OCI-LY3 (cell line): ENCODE measurements around the gene UBR1.

ENCODE experiments used
- H2AFZ ChIP-seq: fragments of 200-600, 300-600 bp; shearing (Covaris generic); 2 replicates; pipeline ENCODE4 v1.6.0; 2014; ENCODE audit warnings: antibody characterized with exemption, low read depth, low read length
- H3K27ac ChIP-seq: fragments of 200-600, 300-600 bp; sonication (generic); 2 replicates; pipeline ENCODE4 v1.5.1; 2014; ENCODE audit warnings: mild to moderate bottlenecking, low read length, moderate library complexity, mixed read lengths
- H3K27me3 ChIP-seq: fragments of 200-600, 300-600 bp; sonication (generic); 2 replicates; pipeline ENCODE4 v1.6.1; 2014; ENCODE audit warnings: low read depth, low read length, mixed read lengths
- H3K36me3 ChIP-seq: fragments of 200-600, 300-600 bp; sonication (generic); replicated peaks from 2 replicates; pipeline ENCODE3; 2014; ENCODE audit warnings: low read depth, low read length, mixed read lengths
- H3K4me1 ChIP-seq: fragments of 300-600, 200-600 bp; sonication (generic); 2 replicates; pipeline ENCODE4 v1.6.1; 2014; ENCODE audit warnings: low read length, mixed read lengths
- H3K4me2 ChIP-seq: fragments of 200-600, 300-600 bp; sonication (generic); 2 replicates; pipeline ENCODE4 v1.6.1; 2014; ENCODE audit warnings: low read length, mixed read lengths
- H3K4me3 ChIP-seq: fragments of 300-600, 200-600 bp; sonication (generic); 2 replicates; pipeline ENCODE4 v1.5.1; 2014; ENCODE audit warnings: antibody characterized with exemption, mild to moderate bottlenecking, low read length, moderate library complexity
- H3K79me2 ChIP-seq: fragments of 300-600, 200-600 bp; shearing (Covaris generic); 2 replicates; pipeline ENCODE4 v1.6.1; 2014; ENCODE audit warnings: mild to moderate bottlenecking, low read length, mixed read lengths
- H3K9ac ChIP-seq: fragments of 300-600, 200-600 bp; shearing (Covaris generic); 2 replicates; pipeline ENCODE4 v1.6.0; 2014; ENCODE audit warnings: mild to moderate bottlenecking, low read length, moderate library complexity
- H3K9me3 ChIP-seq: fragments of 200-600, 300-600 bp; shearing (Covaris generic); 2 replicates; pipeline ENCODE4 v1.6.1; 2014; ENCODE audit warnings: low read length, mixed read lengths; ENCODE audit not compliant: insufficient read depth
- H4K20me1 ChIP-seq: fragments of 200-600, 300-600 bp; sonication (generic); 2 replicates; pipeline ENCODE4 v1.6.1; 2016; ENCODE audit warnings: low read length, mixed read lengths; ENCODE audit not compliant: insufficient read depth
- EZH2phosphoT487 ChIP-seq: fragments of 200-600 bp; shearing (Covaris generic); IDR thresholded peaks from 2 replicates; pipeline ENCODE4 v1.6.1; 2018; ENCODE audit warnings: antibody characterized with exemption, mixed run types, low read depth
- TF ChIP-seq, protein P1 (sequence below): fragments of 200-600, 300-600 bp; sonication (generic); IDR thresholded peaks from 2 replicates; pipeline ENCODE4 v1.5.1; 2014; ENCODE audit warnings: antibody characterized with exemption, low read length, low read depth

The UBR1 gene

GRCh38 chr15:43093026-43093425, 12.8 kb downstream of the UBR1 start:
- H3K36me3 ChIP-seq = peaks cover 14% of the 10 kb centered on the region
- no peak overlapping the region for H3K9ac ChIP-seq
- no peak overlapping the region for H3K4me2 ChIP-seq
- H3K79me2 ChIP-seq = peaks cover 38% of the 10 kb centered on the region
- H3K4me1 ChIP-seq = peaks cover 25% of the 10 kb centered on the region
- H4K20me1 ChIP-seq = peaks cover 21% of the 10 kb centered on the region
- no peak overlapping the region for H2AFZ ChIP-seq
- no peak overlapping the region for H3K4me3 ChIP-seq
- H3K9me3 ChIP-seq = no peaks in the 10 kb centered on the region
- no peaks in the 10 kb centered on the region for H3K27me3 ChIP-seq
- no peak for TF ChIP-seq EZH2phosphoT487
- TF ChIP-seq, protein P1, sequence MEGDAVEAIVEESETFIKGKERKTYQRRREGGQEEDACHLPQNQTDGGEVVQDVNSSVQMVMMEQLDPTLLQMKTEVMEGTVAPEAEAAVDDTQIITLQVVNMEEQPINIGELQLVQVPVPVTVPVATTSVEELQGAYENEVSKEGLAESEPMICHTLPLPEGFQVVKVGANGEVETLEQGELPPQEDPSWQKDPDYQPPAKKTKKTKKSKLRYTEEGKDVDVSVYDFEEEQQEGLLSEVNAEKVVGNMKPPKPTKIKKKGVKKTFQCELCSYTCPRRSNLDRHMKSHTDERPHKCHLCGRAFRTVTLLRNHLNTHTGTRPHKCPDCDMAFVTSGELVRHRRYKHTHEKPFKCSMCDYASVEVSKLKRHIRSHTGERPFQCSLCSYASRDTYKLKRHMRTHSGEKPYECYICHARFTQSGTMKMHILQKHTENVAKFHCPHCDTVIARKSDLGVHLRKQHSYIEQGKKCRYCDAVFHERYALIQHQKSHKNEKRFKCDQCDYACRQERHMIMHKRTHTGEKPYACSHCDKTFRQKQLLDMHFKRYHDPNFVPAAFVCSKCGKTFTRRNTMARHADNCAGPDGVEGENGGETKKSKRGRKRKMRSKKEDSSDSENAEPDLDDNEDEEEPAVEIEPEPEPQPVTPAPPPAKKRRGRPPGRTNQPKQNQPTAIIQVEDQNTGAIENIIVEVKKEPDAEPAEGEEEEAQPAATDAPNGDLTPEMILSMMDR = no peak
- no peak overlapping the region for H3K27ac ChIP-seq

DNA sequence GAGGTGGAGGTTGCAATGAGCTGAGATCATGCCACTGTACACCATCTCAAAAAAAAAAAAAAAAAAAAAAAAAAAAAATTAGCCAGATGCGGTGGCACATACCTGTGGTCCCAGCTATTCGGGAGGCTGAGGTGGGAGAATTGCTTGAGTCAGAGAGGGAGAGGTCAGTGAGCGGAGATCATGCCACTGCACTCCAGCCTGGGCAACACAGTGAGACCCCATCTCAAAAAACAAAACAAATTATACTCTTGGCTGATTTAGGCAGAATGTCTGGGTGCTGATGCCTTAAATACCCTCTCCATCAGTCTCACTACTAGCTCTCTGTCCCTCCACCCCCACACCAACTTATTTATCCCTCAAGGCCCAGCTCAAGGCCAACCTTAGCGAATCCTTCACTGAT, 14.0 kb downstream of the UBR1 start:
- H3K36me3 ChIP-seq = peaks cover 8% of the 10 kb centered on the region
- H3K27me3 ChIP-seq = no peaks in the 10 kb centered on the region
- no peaks in the 10 kb centered on the region for H3K9me3 ChIP-seq
- no peak overlapping the region for H3K4me3 ChIP-seq
- H2AFZ ChIP-seq = no peak overlapping the region
- H3K4me2 ChIP-seq = no peak overlapping the region
- peaks cover 38% of the 10 kb centered on the region for H3K79me2 ChIP-seq
- peaks cover 21% of the 10 kb centered on the region for H4K20me1 ChIP-seq
- H3K4me1 ChIP-seq = peaks cover 24% of the 10 kb centered on the region
- TF ChIP-seq EZH2phosphoT487 = no peak
- TF ChIP-seq, protein P1 = no peak
- no peak overlapping the region for H3K9ac ChIP-seq
- H3K27ac ChIP-seq = no peak overlapping the region

DNA sequence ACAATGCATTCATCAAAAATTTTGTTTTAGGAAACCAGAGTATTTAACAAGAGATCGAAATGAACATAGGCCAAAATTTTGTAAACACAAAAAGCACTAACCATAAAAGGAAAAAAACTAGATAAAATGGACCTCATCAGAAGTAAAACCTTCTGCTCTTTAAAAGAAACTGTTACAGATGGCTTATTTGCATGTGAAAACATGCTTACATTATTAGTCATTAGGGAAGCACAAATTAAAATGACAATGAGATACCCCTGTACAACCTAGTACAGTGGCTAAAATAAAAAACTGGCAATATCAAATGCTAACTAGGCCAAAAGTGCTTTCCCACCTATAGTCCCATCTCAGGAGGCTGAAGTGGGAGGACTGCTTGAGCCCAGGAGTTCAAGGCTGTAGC, 19.3 kb downstream of the UBR1 start:
- Histone ChIP-seq H3K9me3 (no peaks in the 10 kb centered on the region), H3K4me2 (no peak overlapping the region), H3K9ac (no peak overlapping the region), H4K20me1 (peaks cover 6% of the 10 kb centered on the region; the same call in 1 of the 2 replicates), H3K79me2 (peaks cover 12% of the 10 kb centered on the region), H3K36me3 (peaks cover 11% of the 10 kb centered on the region), H3K27ac (no peak overlapping the region), H2AFZ (no peak overlapping the region), H3K4me1 (peaks cover 6% of the 10 kb centered on the region), H3K4me3 (no peak overlapping the region), H3K27me3 (no peaks in the 10 kb centered on the region)
- TF ChIP-seq, protein P1 = no peak

DNA sequence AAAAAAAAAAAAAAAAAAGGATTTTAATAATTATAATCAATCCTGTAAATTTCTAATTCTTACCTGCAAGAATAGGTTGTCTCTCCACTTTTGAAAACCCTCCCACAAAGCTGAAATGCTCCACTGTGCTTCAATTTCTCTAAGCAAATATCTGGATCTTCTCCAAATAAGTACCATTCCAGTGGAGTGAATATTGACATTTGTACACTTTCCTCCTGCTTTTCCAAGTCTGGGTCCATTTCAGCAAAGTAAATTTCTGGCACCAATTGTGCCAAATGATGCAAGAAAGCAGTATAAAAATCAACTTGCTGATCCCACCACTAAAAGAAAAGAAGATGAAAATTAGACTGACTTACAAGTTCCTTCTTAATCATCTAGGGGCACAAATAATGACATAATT, 19.9 kb downstream of the UBR1 start:
- Histone ChIP-seq H3K4me3 (no peak overlapping the region), H3K36me3 (peaks cover 11% of the 10 kb centered on the region)

More for the DNA sequence above, 19.9 kb downstream of the UBR1 start:
- no peaks in the 10 kb centered on the region for H3K9me3 ChIP-seq
- TF ChIP-seq EZH2phosphoT487 = no peak
- TF ChIP-seq, protein P1 = no peak
- peaks cover 12% of the 10 kb centered on the region for H3K79me2 ChIP-seq
- H3K4me2 ChIP-seq = no peak overlapping the region
- H3K27ac ChIP-seq = no peak overlapping the region
- H3K9ac ChIP-seq = no peak overlapping the region
- 0 out of 2 replicates have a peak, but pooled peaks cover 3% of the 10 kb centered on the region for H4K20me1 ChIP-seq
- H3K27me3 ChIP-seq = no peaks in the 10 kb centered on the region
- peaks cover 6% of the 10 kb centered on the region for H3K4me1 ChIP-seq
- H2AFZ ChIP-seq = no peak overlapping the region
